K562 (cell line): ENCODE data around the gene CNFN. TPM values are rescaled to one million over a fixed set of nuclear protein-coding genes. Genes with fewer than 3 reads are reported as not detected.

Experiments
- ATF6 ChIP-seq: sonication (generic); formaldehyde crosslinking; IDR thresholded peaks from 2 replicates; pipeline ENCODE4 v1.4.0; 2020; ENCODE audit warnings: mild to moderate bottlenecking, missing genetic modification reagents
- BRD9 ChIP-seq: fragments of 450-650 bp; IDR thresholded peaks from 2 replicates; pipeline ENCODE4 v1.6.1; 2018; ENCODE audit warnings: low read depth; ENCODE audit not compliant: partially characterized antibody
- CBX1 ChIP-seq: sonication (generic); IDR thresholded peaks from 2 replicates; pipeline ENCODE4 v1.6.1; 2016; ENCODE audit warnings: antibody characterized with exemption, low read depth, mild to moderate bottlenecking
- CSDE1 ChIP-seq, 2 experiments: fragments of 450-650 bp; IDR thresholded peaks; 2 replicates each; pipeline ENCODE4 v1.6.1; 2016; ENCODE audit warnings: mild to moderate bottlenecking in 1 of 2
- CTCF ChIP-seq, 3 experiments: IDR thresholded peaks in 2 of 3; conservative IDR thresholded peaks in 1 of 3; 2 replicates each; pipeline ENCODE4 v1.5.1; 2011 to 2012; ENCODE audit warnings: low read length in 3 of 3, mild to moderate bottlenecking in 3 of 3, control low read depth in 2 of 3, improper control_type of control experiment in 1 of 3, inconsistent platforms in 1 of 3, low read depth in 1 of 3, mixed read lengths in 1 of 3, moderate library complexity in 1 of 3; ENCODE audit not compliant: insufficient read depth in 2 of 3
- FOXA3 ChIP-seq, 2 experiments: fragments of 450-650 bp in 1 of 2; sonication (generic) in 1 of 2; formaldehyde crosslinking; IDR thresholded peaks in 1 of 2; conservative IDR thresholded peaks in 1 of 2; 2 replicates each; pipeline versions ENCODE4 v1.4.0 to v1.8.0; 2020 to 2022; ENCODE audit warnings: mild to moderate bottlenecking in 2 of 2, missing genetic modification reagents in 1 of 2
- FOXJ3 ChIP-seq: sonication (generic); formaldehyde crosslinking; IDR thresholded peaks from 2 replicates; pipeline ENCODE4 v1.4.0; 2020; ENCODE audit warnings: mild to moderate bottlenecking, missing genetic modification reagents
- GABPA ChIP-seq: fragments of 200-800 bp; sonication (Bioruptor generic); conservative IDR thresholded peaks from 2 replicates; pipeline ENCODE4 v1.6.1; 2016; ENCODE audit warnings: low read depth, missing genetic modification characterization, missing compliant biosample characterization
- MEF2D ChIP-seq: conservative IDR thresholded peaks from 2 replicates; pipeline ENCODE4 v1.6.1; 2016; ENCODE audit warnings: low read depth, missing genetic modification characterization, missing compliant biosample characterization
- MITF ChIP-seq: IDR thresholded peaks from 2 replicates; pipeline ENCODE4 v1.6.1; 2014; ENCODE audit warnings: antibody characterized with exemption
- NFYB ChIP-seq: IDR thresholded peaks from 2 replicates; pipeline ENCODE4 v1.6.1; 2011; ENCODE audit warnings: mild to moderate bottlenecking, moderate library complexity; ENCODE audit not compliant: insufficient read length; ENCODE audit errors: extremely low read depth
- POLR3G ChIP-seq: IDR thresholded peaks from 2 replicates; pipeline ENCODE4 v1.6.1; 2011; ENCODE audit not compliant: insufficient read length, insufficient replicate concordance; ENCODE audit errors: extremely low read depth
- TEAD4 ChIP-seq, 2 experiments: sonication (generic) in 1 of 2; formaldehyde crosslinking in 1 of 2; IDR thresholded peaks; 2 replicates each; pipeline versions ENCODE4 v1.6.1 to v1.8.0; 2012 to 2022; ENCODE audit warnings: borderline replicate concordance in 1 of 2, inconsistent platforms in 1 of 2, low read length in 1 of 2, mild to moderate bottlenecking in 1 of 2, missing genetic modification reagents in 1 of 2
- THAP12 ChIP-seq: fragments of 250-450 bp; sonication (Bioruptor Pico); IDR thresholded peaks from 2 replicates; pipeline ENCODE4 v1.9.0; 2021; ENCODE audit warnings: mild to moderate bottlenecking, inconsistent platforms
- ZBTB43 ChIP-seq: sonication (generic); formaldehyde crosslinking; IDR thresholded peaks from 2 replicates; pipeline ENCODE4 v1.8.0; 2023; ENCODE audit warnings: mild to moderate bottlenecking, missing genetic modification reagents
- ZSCAN32 ChIP-seq: fragments of 450-650 bp; formaldehyde crosslinking; IDR thresholded peaks from 2 replicates; pipeline ENCODE4 v1.4.0; 2020; ENCODE audit warnings: mild to moderate bottlenecking, moderate library complexity
- polyA plus RNA-seq, 8 experiments: library from polyadenylated mRNA; depleted of rRNA in 4 of 8; stranded (reverse) in 5 of 8; unstranded in 3 of 8; fragments of >200 nt; fragmentation: Nextera tagmentation in 2 of 8; fragmentation: Illumina TruSeq in 1 of 8; extraction: Ambion mirVana in 2 of 8; extraction: Trizol in 1 of 8; gene quantifications; 2 replicates each; pipeline versions ENCODE4 v1.2.1 to v1.2.3, GENCODE V29; 2011 to 2014; ENCODE audit warnings: inconsistent platforms in 1 of 8, missing spikeins in 1 of 8
- total RNA-seq, 7 experiments: library from RNA; depleted of rRNA in 6 of 7; stranded (reverse); fragments of >200 nt in 6 of 7; fragmentation: Illumina TruSeq in 2 of 7; extraction: Trizol in 2 of 7; gene quantifications; 2 replicates each; pipeline versions ENCODE4 v1.2.1 to v1.2.3, GENCODE V29; 2011 to 2021; ENCODE audit warnings: low replicate concordance in 1 of 7

The CNFN gene
- total and polyA plus RNA-seq, 9 of the 15 experiments (the other 6 are each of a cell fraction or from before 2014, with no cell fraction given): 0.18 to 0.52 (median 0.27) TPM; not detected in 5

- TF ChIP-seq ZBTB43 (CRISPR knock-in tag) (no peak), FOXA3 (CRISPR knock-in tag; conservative IDR thresholded peaks at IDR 0.05 in 1 of 2, IDR thresholded peaks at IDR 0.05 in 1 of 2) (no peak), TEAD4 (IDR thresholded peaks at IDR 0.05; ENCODE audit: low read length) (0 out of 2 replicates have a peak, but pooled peaks have one; percentile 7), TEAD4 (CRISPR knock-in tag; IDR thresholded peaks at IDR 0.05; ENCODE audit: borderline replicate concordance) (no peak), MITF (no peak), NFYB (peak; percentile 94), THAP12 (CRISPR knock-in tag) (peak; percentile 7; the same call in 1 of the 2 replicates), GABPA (tag) (0 out of 2 replicates have a peak, but pooled peaks have one; percentile 24), CTCF (IDR thresholded peaks at IDR 0.05 in 2 of 3, conservative IDR thresholded peaks at IDR 0.05 in 1 of 3; ENCODE audit: insufficient read depth in 2 of 3, low read depth in 1 of 3, low read length in 3 of 3) (no peak), MEF2D (0 out of 2 replicates have a peak, but pooled peaks have one; percentile 16), POLR3G (no peak), FOXJ3 (CRISPR knock-in tag) (no peak), ATF6 (CRISPR knock-in tag) (0 out of 2 replicates have a peak, but pooled peaks have one; percentile 73), CBX1 (no peak), CSDE1 (IDR thresholded peaks at IDR 0.05) (no peak), BRD9 (peak; percentile 25), ZSCAN32 (CRISPR knock-in tag) (no peak)
These were observed 6.5 kb upstream of the CNFN start (continued) for GRCh38 chr19:42396381-42397262.
